ENCODE measurements around the gene CERS2. TPM values are rescaled to one million over a fixed set of nuclear protein-coding genes. Genes with fewer than 3 reads are reported as not detected.

Gene CERS2
- total RNA-seq, 4 donors from 2014 or later: 74.9 to 191 (median 147) TPM

Small RNA genes within 50 kb of the gene (small RNA-seq; reads per million reads assigned to genes)
- gene RNU6-884P: not detected

Other genes starting within 250 kb of the CERS2 start
- gene CTSS, start 209.1 kb downstream of the CERS2 start, total RNA-seq: 10 to 100 TPM in 3 of 4 donors, 1 to 10 TPM in 1; 5.9 to 26.7 (median 16.5) TPM
- gene CTSK, start 166.6 kb downstream of the CERS2 start, total RNA-seq: 100 to 1,000 TPM in 3 of 4 donors, 10 to 100 TPM in 1; 83.5 to 168 (median 114) TPM
- 10 to 100 TPM; 28.9 to 86.1 (median 59.1) TPM for gene ARNT, start 98.2 kb downstream of the CERS2 start, total RNA-seq
- not detected for gene CTXND2, start 87.7 kb downstream of the CERS2 start, total RNA-seq
- gene SETDB1, start 48.5 kb downstream of the CERS2 start, total RNA-seq: 10 to 100 TPM; 21.8 to 63.2 (median 54.4) TPM
- 10 to 100 TPM in 1 of 4 donors, 1 to 10 TPM in 3; 2.3 to 54.3 (median 6.2) TPM for gene ANXA9, start 7.5 kb upstream of the CERS2 start, total RNA-seq
- 10 to 100 TPM in 3 of 4 donors, 1 to 10 TPM in 1; 10.0 to 37.7 (median 24.6) TPM for gene MINDY1, start 32.1 kb upstream of the CERS2 start, total RNA-seq
- 10 to 100 TPM in 3 of 4 donors, 1 to 10 TPM in 1; 10.0 to 26.4 (median 20.1) TPM for gene PRUNE1, start 33.6 kb upstream of the CERS2 start, total RNA-seq
- gene BNIPL, start 61.8 kb upstream of the CERS2 start, total RNA-seq: under 1 TPM in 2 of 4 donors, not detected in 2; 0.24 to 0.55 TPM
- 1 to 10 TPM in 3 of 4 donors, under 1 TPM in 1; 0.59 to 8.5 (median 3.8) TPM for gene C1orf56, start 72.9 kb upstream of the CERS2 start, total RNA-seq
- 10 to 100 TPM; 21.5 to 80.8 (median 39.4) TPM for gene CDC42SE1, start 84.8 kb upstream of the CERS2 start, total RNA-seq
- 10 to 100 TPM in 1 of 4 donors, 1 to 10 TPM in 3; 1.3 to 10.6 (median 5.6) TPM for gene MLLT11, start 85.6 kb upstream of the CERS2 start, total RNA-seq
- gene GABPB2, start 95.9 kb upstream of the CERS2 start, total RNA-seq: 100 to 1,000 TPM in 1 of 4 donors, 10 to 100 TPM in 2, 1 to 10 TPM in 1; 7.4 to 285 (median 21.2) TPM
- 10 to 100 TPM in 2 of 4 donors, 1 to 10 TPM in 1, under 1 TPM in 1; 0.88 to 31.3 (median 10.4) TPM for gene SEMA6C, start 171.8 kb upstream of the CERS2 start, total RNA-seq
- gene TNFAIP8L2, start 181.8 kb upstream of the CERS2 start, total RNA-seq: 10 to 100 TPM in 1 of 4 donors, 1 to 10 TPM in 3; 1.0 to 27.1 (median 3.1) TPM
- 10 to 100 TPM in 2 of 4 donors, 1 to 10 TPM in 2; 6.4 to 32.9 (median 11.1) TPM for gene LYSMD1, start 191.1 kb upstream of the CERS2 start, total RNA-seq
- 100 to 1,000 TPM in 1 of 4 donors, 10 to 100 TPM in 2, 1 to 10 TPM in 1; 3.2 to 186 (median 21.3) TPM for gene SCNM1, start 191.3 kb upstream of the CERS2 start, total RNA-seq
- under 1 TPM in 1 of 4 donors, not detected in 3; 0.26 TPM for gene TMOD4, start 201.1 kb upstream of the CERS2 start, total RNA-seq
- gene VPS72, start 215.4 kb upstream of the CERS2 start, total RNA-seq: 10 to 100 TPM; 22.3 to 53.5 (median 32.7) TPM
- gene PIP5K1A, start 223.7 kb upstream of the CERS2 start, total RNA-seq: 100 to 1,000 TPM in 2 of 4 donors, 10 to 100 TPM in 2; 66.8 to 240 (median 92.6) TPM

All from uterus (tissue), 4 donors.